CD4-positive, alpha-beta memory T cell (primary cell): ENCODE results near the gene SETX. TPM values are rescaled to one million over a fixed set of nuclear protein-coding genes. Genes with fewer than 3 reads are reported as not detected.
"Not testable (repeated sequence)": the region's sequence is repeated elsewhere in the genome, so short reads cannot be mapped to it uniquely, and the experiment has no call there.

Experiments
- CTCF ChIA-PET: fragments of 350-600 bp; sonication (Branson Sonifier 250); formaldehyde crosslinking; loops from one replicate; lab custom pipeline; 2021; ENCODE audit warnings: inconsistent platforms; ENCODE audit not compliant: partially characterized antibody; lab: Charles Lee
- POLR2A ChIA-PET: fragments of 350-600 bp; sonication (Branson Sonifier 250); formaldehyde crosslinking; loops from one replicate; lab custom pipeline; 2021; ENCODE audit not compliant: partially characterized antibody; lab: Charles Lee
- DNase-seq, 5 donors: peaks; one replicate each; pipeline versions ENCODE4 v3.0.0 to v3.0.0-alpha.2; 2020 to 2022; ENCODE audit warnings: mixed read lengths in 1 of 5
- H3K27ac ChIP-seq: one replicate; pipeline ENCODE4 v1.7.0; 2013; ENCODE audit warnings: low read depth, low read length
- H3K27me3 ChIP-seq: 2 replicates; pipeline ENCODE4 v1.7.0; 2013; ENCODE audit warnings: mild to moderate bottlenecking, low read length, moderate library complexity; ENCODE audit not compliant: insufficient read depth
- H3K36me3 ChIP-seq: 2 replicates; pipeline ENCODE4 v1.7.0; 2013; ENCODE audit warnings: mild to moderate bottlenecking, low read length, moderate library complexity; ENCODE audit not compliant: insufficient read depth
- H3K4me1 ChIP-seq: 2 replicates; pipeline ENCODE4 v1.7.0; 2013; ENCODE audit warnings: mild to moderate bottlenecking, low read length, moderate library complexity; ENCODE audit not compliant: insufficient read depth
- H3K4me3 ChIP-seq, 2 donors: one replicate each; pipeline ENCODE4 v1.7.0; 2013; ENCODE audit warnings: low read length in 2 of 2, mild to moderate bottlenecking in 1 of 2
- H3K9me3 ChIP-seq, 2 donors: one replicate each; pipeline ENCODE4 v1.7.0; 2013; ENCODE audit warnings: low read length in 2 of 2, control low read depth in 1 of 2; ENCODE audit not compliant: control insufficient read depth in 1 of 2
- H3K27ac Mint-ChIP-seq, 7 donors: one replicate each; pipeline ENCODE4 v1.8.0; 2020 to 2021; ENCODE audit warnings: mixed read lengths in 7 of 7, mild to moderate bottlenecking in 6 of 7, inconsistent platforms in 3 of 7, moderate library complexity in 3 of 7
- H3K27me3 Mint-ChIP-seq, 2 donors: one replicate each; pipeline ENCODE4 v1.8.0; 2020 to 2021; ENCODE audit warnings: mixed read lengths in 2 of 2
- H3K36me3 Mint-ChIP-seq, 2 donors: one replicate each; pipeline ENCODE4 v1.8.0; 2020 to 2021; ENCODE audit warnings: mixed read lengths in 2 of 2, inconsistent platforms in 1 of 2, mild to moderate bottlenecking in 1 of 2
- H3K4me1 Mint-ChIP-seq, 4 donors: one replicate each; pipeline ENCODE4 v1.8.0; 2020 to 2021; ENCODE audit warnings: mixed read lengths in 4 of 4, mild to moderate bottlenecking in 1 of 4
- H3K4me3 Mint-ChIP-seq, 8 donors: one replicate each; pipeline ENCODE4 v1.8.0; 2020 to 2021; ENCODE audit warnings: mixed read lengths in 8 of 8, mild to moderate bottlenecking in 7 of 8, moderate library complexity in 6 of 8, inconsistent platforms in 3 of 8
- H3K9me3 Mint-ChIP-seq, 8 donors: one replicate each; pipeline ENCODE4 v1.8.0; 2020 to 2021; ENCODE audit warnings: mixed read lengths in 8 of 8, mild to moderate bottlenecking in 5 of 8, inconsistent platforms in 3 of 8, moderate library complexity in 1 of 8
- intact Hi-C: fragments of 100-400 bp; cut with micrococcal nuclease; formaldehyde crosslinking; loops from one replicate; pipeline ENCODE4 v1.15.1; 2023
- polyA plus RNA-seq, 2 donors: library from polyadenylated mRNA; unstranded; fragments of 300-500 nt; fragmentation: Illumina TruSeq; gene quantifications; one replicate each; pipeline ENCODE4 v1.2.3, GENCODE V29; 2021
- total RNA-seq, 2 experiments: library from RNA; stranded (reverse); gene quantifications; one replicate each; pipeline ENCODE4 v1.2.3, GENCODE V29; 2021

The SETX gene
- total and polyA plus RNA-seq, 4 experiments from 2014 or later, result 10.1 to 94.3 (median 65.3) TPM

GRCh38 chr9:132288361-132288760 lies 66.4 kb downstream of the SETX start:
- peaks cover 6 to 18% (median 13%) of the 10 kb centered on the region in 4 donors for H3K4me1 Mint-ChIP-seq
- no peaks in the 10 kb centered on the region for H3K9me3 Mint-ChIP-seq
- peak overlapping the region in 4 of 7 donors; percentile 31 to 68 (median 53) for H3K27ac Mint-ChIP-seq
- H3K27me3 ChIP-seq, result no peaks in the 10 kb centered on the region
- peaks cover 39% of the 10 kb centered on the region for H3K36me3 ChIP-seq
- intact Hi-C loops, result no loop called here
- H3K27me3 Mint-ChIP-seq, result no peaks in the 10 kb centered on the region
- H3K36me3 Mint-ChIP-seq, result peaks cover 21 to 51% of the 10 kb centered on the region in 2 donors
- no peaks in the 10 kb centered on the region for H3K9me3 ChIP-seq
- ChIA-PET POLR2A (no interaction called here), CTCF (interaction anchor here (2.9 kb wide), 1 partner anchor 19 kb away, joined by 11 read pairs; no protein-coding TSS in a partner anchor)
- no peak overlapping the region for H3K4me3 ChIP-seq
- H3K27ac ChIP-seq, result no peak overlapping the region
- H3K4me1 ChIP-seq, result peaks cover 5% of the 10 kb centered on the region
- no peak for DNase-seq
- no peak overlapping the region for H3K4me3 Mint-ChIP-seq

DNA sequence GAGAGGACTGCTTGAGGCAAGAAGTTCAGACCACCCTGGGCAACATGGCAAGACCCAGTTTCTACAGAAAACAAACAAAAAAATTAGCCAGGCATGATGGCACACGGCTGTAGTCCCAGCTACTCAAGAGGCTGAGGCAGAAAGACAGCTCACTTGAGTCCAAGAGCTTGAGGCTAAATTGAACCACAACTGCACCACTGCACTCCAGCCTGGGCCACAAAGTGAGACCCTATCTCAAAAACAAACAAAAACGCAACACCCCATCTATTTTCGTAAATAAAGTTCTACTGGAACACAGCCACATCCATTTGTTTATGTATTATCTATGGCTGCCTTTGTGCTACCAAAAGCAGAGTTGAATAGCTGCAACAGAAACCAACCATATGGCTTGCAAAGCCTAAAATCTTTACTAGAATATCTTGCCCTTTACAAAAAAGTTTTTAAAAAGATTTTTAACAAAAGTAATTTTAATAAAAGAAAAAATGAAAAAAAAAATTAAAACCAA lies 67.5 kb downstream of the SETX start:
- CTCF ChIA-PET, result interaction anchor here (0.8 to 2.9 kb wide), 3 partner anchors 18 to 51 kb away, joined by 3 to 11 read pairs (median 4); no protein-coding TSS in a partner anchor

GRCh38 chr9:132283863-132284262 lies 70.9 kb downstream of the SETX start:
- H3K27me3 Mint-ChIP-seq, result no peaks in the 10 kb centered on the region
- Histone ChIP-seq H3K4me1 (no peaks in the 10 kb centered on the region), H3K27me3 (no peaks in the 10 kb centered on the region), H3K36me3 (peaks cover 69% of the 10 kb centered on the region), H3K27ac (no peak overlapping the region), H3K9me3 (no peaks in the 10 kb centered on the region), H3K4me3 (no peak overlapping the region)
- H3K27ac Mint-ChIP-seq, result peak overlapping the region in 4 of 7 donors; percentile 15 to 47 (median 29)
- intact Hi-C loops, result no loop called here
- H3K4me1 Mint-ChIP-seq, result peaks cover 3 to 6% (median 4%) of the 10 kb centered on the region in 4 donors
- H3K4me3 Mint-ChIP-seq, result no peak overlapping the region
- H3K9me3 Mint-ChIP-seq, result no peaks in the 10 kb centered on the region
- peaks cover 43 to 66% of the 10 kb centered on the region in 2 donors for H3K36me3 Mint-ChIP-seq
- CTCF ChIA-PET, result interaction anchor here (0.9 to 1.5 kb wide), 3 partner anchors 9 to 21 kb away, joined by 3 to 8 read pairs (median 3); no protein-coding TSS in a partner anchor
- POLR2A ChIA-PET, result no interaction called here
- DNase-seq, result no peak

More for the DNA sequence above, 67.5 kb downstream of the SETX start:
- no peaks in the 10 kb centered on the region for H3K27me3 ChIP-seq
- peaks cover 49% of the 10 kb centered on the region for H3K36me3 ChIP-seq
- Mint-ChIP-seq H3K36me3 (peaks cover 31 to 53% of the 10 kb centered on the region in 2 donors), H3K9me3 (no peaks in the 10 kb centered on the region), H3K27me3 (no peaks in the 10 kb centered on the region), H3K4me1 (peaks cover 4 to 9% (median 8%) of the 10 kb centered on the region in 4 donors), H3K4me3 (no peak overlapping the region), H3K27ac (peak overlapping the region in 1 of 7 donors; percentile 35)
- POLR2A ChIA-PET, result no interaction called here
- no peak overlapping the region for H3K4me3 ChIP-seq
- H3K27ac ChIP-seq, result no peak overlapping the region
- no peak for DNase-seq
- no peaks in the 10 kb centered on the region for H3K4me1 ChIP-seq
- H3K9me3 ChIP-seq, result no peaks in the 10 kb centered on the region
- intact Hi-C loops, result no loop called here

- Mint-ChIP-seq H3K36me3 (peaks cover 40 to 66% of the 10 kb centered on the region in 2 donors), H3K27me3 (no peaks in the 10 kb centered on the region), H3K27ac (peak overlapping the region in 1 of 7 donors; percentile 33), H3K4me3 (no peak overlapping the region), H3K4me1 (peaks cover 0 to 6% (median 1%) of the 10 kb centered on the region in 4 donors), H3K9me3 (no peaks in the 10 kb centered on the region)
- H3K9me3 ChIP-seq, result no peaks in the 10 kb centered on the region
- intact Hi-C loops, result no loop called here
- POLR2A ChIA-PET, result no interaction called here
- no peaks in the 10 kb centered on the region for H3K27me3 ChIP-seq
- H3K4me3 ChIP-seq, result no peak overlapping the region
- no peak overlapping the region for H3K27ac ChIP-seq
- CTCF ChIA-PET, result interaction anchor here (0.7 kb wide), 1 partner anchor 1389 kb away, joined by 3 read pairs; no protein-coding TSS in a partner anchor
- H3K4me1 ChIP-seq, result no peaks in the 10 kb centered on the region
- peaks cover 75% of the 10 kb centered on the region for H3K36me3 ChIP-seq
- DNase-seq, result no peak
Measured at GRCh38 chr9:132283165-132283564, 71.6 kb downstream of the SETX start.

DNA sequence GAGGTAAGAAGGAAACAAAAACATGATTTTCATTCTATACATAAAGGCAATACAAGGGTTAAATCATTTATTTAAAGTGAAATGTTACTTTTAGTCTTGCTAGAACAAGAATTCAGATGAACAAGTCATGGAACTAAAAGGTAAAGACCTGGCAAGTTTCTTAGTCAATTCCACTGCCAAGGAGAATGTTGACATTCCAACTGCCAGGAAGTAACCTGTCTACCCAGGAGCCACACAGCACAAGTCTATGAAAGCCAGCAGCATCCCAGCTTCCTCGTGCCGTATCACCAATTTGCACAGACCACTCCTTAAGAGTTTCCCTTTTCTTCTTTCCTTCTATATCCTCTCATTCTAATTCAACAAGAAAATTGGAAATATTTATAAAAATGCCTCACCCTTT lies 79.9 kb downstream of the SETX start:
- no peak for DNase-seq
- intact Hi-C loops, result no loop called here
- POLR2A ChIA-PET, result no interaction called here
- Histone ChIP-seq H3K36me3 (peaks cover 77% of the 10 kb centered on the region), H3K9me3 (no peaks in the 10 kb centered on the region), H3K27ac (no peak overlapping the region), H3K4me3 (no peak overlapping the region), H3K27me3 (no peaks in the 10 kb centered on the region), H3K4me1 (no peaks in the 10 kb centered on the region)
- peak overlapping the region in 3 of 7 donors; percentile 6 to 25 (median 21) for H3K27ac Mint-ChIP-seq
- peaks cover 60 to 86% of the 10 kb centered on the region in 2 donors for H3K36me3 Mint-ChIP-seq
- H3K9me3 Mint-ChIP-seq, result no peaks in the 10 kb centered on the region
- CTCF ChIA-PET, result interaction anchor here (1.0 to 1.5 kb wide), 2 partner anchors 10 to 16 kb away, joined by 3 to 6 read pairs; no protein-coding TSS in a partner anchor
- no peak overlapping the region for H3K4me3 Mint-ChIP-seq
- H3K4me1 Mint-ChIP-seq, result peaks cover 0 to 6% (median 1%) of the 10 kb centered on the region in 4 donors
- H3K27me3 Mint-ChIP-seq, result no peaks in the 10 kb centered on the region

GRCh38 chr9:132269704-132270516 lies 84.9 kb downstream of the SETX start:
- H3K9me3 ChIP-seq, H3K4me3 ChIP-seq, H3K4me1 ChIP-seq, H3K27ac ChIP-seq, POLR2A ChIA-PET, H3K9me3 Mint-ChIP-seq, H3K4me3 Mint-ChIP-seq, H3K4me1 Mint-ChIP-seq, intact Hi-C loops, H3K27me3 ChIP-seq, H3K27me3 Mint-ChIP-seq: not testable (repeated sequence)
- peaks cover 43 to 73% of the 10 kb centered on the region in 2 donors for H3K36me3 Mint-ChIP-seq
- H3K27ac Mint-ChIP-seq, result peak overlapping the region in 1 of 7 donors; percentile 70
- CTCF ChIA-PET, result interaction anchor here (1.1 to 3.7 kb wide), 13 partner anchors 10 to 513 kb away, joined by 3 to 29 read pairs (median 8); no protein-coding TSS in a partner anchor
- peaks cover 69% of the 10 kb centered on the region for H3K36me3 ChIP-seq
- peak in 1 of 5 donors; percentile 71 for DNase-seq
